Activated naive CD4-positive, alpha-beta T cell treated with anti-CD3 and anti-CD28 coated beads, Interleukin-2, amount 50 U/mL, for 72 hours (primary cell): ENCODE results near the gene NPSR1. TPM values are rescaled to one million over a fixed set of nuclear protein-coding genes. Genes with fewer than 3 reads are reported as not detected.
"Not testable (repeated sequence)": the region's sequence is repeated elsewhere in the genome, so short reads cannot be mapped to it uniquely, and the experiment has no call there.

Source experiments
- ATAC-seq, 2 donors: fragments of 150-1000 bp; cut with Tn5 transposase; 2 replicates each; pipeline ENCODE4 v1.10.0; 2021; ENCODE audit warnings: mild to moderate bottlenecking in 2 of 2, moderate library complexity in 2 of 2
- DNase-seq, 2 donors: peaks; one replicate each; pipeline ENCODE4 v3.0.0; 2021 to 2022; ENCODE audit warnings: low spot score in 2 of 2
- H3K27ac Mint-ChIP-seq, 2 donors: one replicate each; pipeline ENCODE4 v1.8.0; 2022; ENCODE audit warnings: mild to moderate bottlenecking in 2 of 2, mixed read lengths in 2 of 2
- H3K36me3 Mint-ChIP-seq, 2 donors: one replicate each; pipeline ENCODE4 v1.8.0; 2022; ENCODE audit warnings: mixed read lengths in 2 of 2
- H3K9me3 Mint-ChIP-seq, 2 donors: one replicate each; pipeline ENCODE4 v1.8.0; 2022; ENCODE audit warnings: mixed read lengths in 2 of 2
- total RNA-seq, 2 donors: library from RNA; stranded (reverse); gene quantifications; one replicate each; pipeline ENCODE4 v1.2.3, GENCODE V29; 2022

NPSR1 gene
- total RNA-seq, 2 donors from 2014 or later, result not detected

DNA sequence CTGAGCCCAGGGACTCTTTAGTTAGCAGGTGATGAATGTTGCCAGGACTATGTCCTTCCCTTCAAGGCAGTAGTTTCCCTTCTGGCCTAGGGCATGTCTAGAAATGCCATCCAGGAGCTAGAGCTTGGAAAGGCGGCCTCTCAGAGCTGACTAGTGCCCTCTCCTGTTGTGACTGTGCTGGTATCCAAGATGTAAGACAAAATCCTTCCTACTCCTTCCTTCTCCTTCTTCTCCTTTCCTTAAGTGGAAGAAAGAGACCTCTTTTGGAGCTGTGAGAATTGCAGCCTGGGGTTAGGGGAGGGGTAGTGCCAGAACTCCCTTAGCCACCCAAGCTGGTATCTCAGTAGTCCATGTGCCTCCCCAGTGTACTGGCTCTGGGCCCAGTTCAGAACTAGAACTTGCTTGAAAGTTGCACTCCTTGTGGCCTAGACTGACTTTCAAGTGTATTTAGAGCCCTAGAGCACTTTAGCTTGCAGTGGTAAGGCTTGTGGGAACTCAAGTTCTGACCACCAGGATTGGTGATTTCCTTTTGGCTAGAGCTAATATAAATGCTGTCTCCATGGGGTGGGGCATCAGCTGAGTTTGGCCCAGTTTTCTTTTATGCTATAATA, 118.8 kb downstream of the NPSR1 start:
- Mint-ChIP-seq H3K36me3 (peaks cover 0 to 3% of the 10 kb centered on the region in 2 donors), H3K9me3 (peaks cover 12% of the 10 kb centered on the region in 2 donors)
- ATAC-seq, result no peak

DNA sequence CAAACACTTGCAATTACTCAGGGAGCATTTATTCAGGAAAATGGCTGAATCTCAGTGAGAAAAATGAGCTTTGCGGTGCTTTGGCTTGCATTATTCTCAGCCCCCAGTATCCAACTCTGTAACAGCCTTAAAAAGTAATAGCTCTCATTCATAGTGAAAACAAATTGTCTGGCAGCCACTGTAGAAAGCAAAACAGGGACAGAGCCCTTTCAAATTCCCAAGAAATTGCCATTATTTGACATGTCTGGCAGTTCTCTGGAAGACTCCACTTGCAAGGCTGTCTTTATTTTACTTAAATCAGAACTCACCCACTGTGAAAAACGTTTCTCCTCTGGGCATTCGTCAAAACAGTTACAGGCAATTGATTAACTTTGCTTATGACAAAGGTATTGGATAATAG, 122.5 kb downstream of the NPSR1 start:
- H3K9me3 Mint-ChIP-seq, result peaks cover 23 to 31% of the 10 kb centered on the region in 2 donors
- no peak overlapping the region for H3K27ac Mint-ChIP-seq
- DNase-seq (no peak), ATAC-seq (no peak)
- H3K36me3 Mint-ChIP-seq, result peaks cover 6 to 23% of the 10 kb centered on the region in 2 donors

More for the DNA sequence above, 118.8 kb downstream of the NPSR1 start:
- no peak overlapping the region for H3K27ac Mint-ChIP-seq
- no peak for DNase-seq

DNA sequence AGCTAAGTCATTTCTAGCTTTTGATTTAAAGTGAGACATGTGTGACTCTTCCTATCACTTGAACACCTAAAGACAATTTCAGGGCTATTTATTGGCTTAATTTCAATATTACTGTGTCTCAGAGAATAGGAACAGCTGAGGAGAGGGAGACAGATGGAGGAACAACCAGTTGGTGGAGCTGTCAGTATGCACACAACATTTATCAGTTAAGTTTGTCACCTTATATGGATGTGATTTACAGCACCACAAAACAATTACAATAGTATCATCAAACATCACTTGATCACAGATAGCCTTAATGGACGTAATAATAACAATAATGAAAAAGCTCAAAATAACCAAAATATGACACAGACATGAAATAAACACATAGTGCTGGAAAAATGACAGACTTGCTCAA, 129.6 kb downstream of the NPSR1 start:
- Mint-ChIP-seq H3K9me3 (peaks cover 12 to 13% of the 10 kb centered on the region in 2 donors), H3K36me3 (peaks cover 6 to 14% of the 10 kb centered on the region in 2 donors), H3K27ac (no peak overlapping the region)
- ATAC-seq (no peak), DNase-seq (no peak)

DNA sequence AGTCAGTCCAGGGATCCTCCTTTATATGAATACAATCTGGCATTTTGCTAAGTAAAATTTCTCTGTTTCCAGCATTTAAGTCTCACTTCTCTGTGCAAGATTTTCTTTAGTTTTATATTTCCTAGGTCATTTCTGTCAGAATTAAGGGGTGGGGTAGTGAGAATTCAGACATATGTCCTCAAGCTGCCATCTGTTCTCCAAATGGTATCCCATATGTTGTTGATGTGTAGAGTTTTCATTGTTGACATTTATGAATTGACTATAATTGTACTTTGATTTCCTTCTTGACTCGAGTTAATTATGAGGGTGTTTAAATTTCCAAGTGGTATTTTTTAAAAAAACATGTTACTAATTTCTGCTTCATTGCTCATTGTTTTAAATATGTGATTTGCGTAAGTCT, 148.8 kb downstream of the NPSR1 start:
- H3K27ac Mint-ChIP-seq, result no peak overlapping the region

DNA sequence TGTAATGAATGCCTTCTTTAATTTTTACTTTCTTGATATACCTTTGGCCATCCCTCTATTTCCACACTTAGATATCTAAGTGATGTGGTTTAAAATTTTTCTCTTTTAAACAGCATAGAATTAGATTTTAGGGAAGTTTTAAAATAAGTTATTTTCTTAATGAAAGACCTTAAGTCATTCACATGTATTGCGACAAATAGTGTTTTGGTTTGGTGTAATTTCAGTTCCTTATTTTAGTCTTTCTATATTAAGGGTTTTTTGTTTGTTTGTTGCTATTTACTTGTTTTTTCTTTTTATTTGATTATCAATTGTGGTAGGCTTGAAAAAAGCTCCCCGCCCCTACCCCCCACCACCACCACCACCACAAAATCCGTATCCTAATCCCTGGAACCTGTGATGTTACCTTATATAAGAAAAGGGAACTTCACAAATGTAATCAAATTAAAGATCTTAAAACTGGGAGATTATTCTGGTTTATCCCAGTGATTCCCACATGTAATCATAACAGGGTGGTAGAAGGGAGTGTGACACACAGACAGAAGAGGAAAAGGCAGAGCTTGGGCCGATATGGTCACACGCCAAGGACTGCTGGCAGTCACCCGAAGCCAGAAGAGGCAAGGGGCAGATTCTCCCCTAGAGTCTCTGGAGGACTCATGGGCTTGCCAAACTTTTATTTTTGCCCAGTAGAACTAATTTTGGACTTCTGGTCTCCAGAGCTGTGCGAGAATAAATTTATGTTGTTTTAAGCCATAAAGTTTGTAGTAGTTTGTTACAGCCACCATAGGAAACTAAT, 149.7 kb downstream of the NPSR1 start:
- Mint-ChIP-seq H3K27ac (no peak overlapping the region), H3K36me3 (no peaks in the 10 kb centered on the region), H3K9me3 (no peaks in the 10 kb centered on the region)
- ATAC-seq (no peak), DNase-seq (no peak)

More for the DNA sequence above, 148.8 kb downstream of the NPSR1 start:
- no peaks in the 10 kb centered on the region for H3K36me3 Mint-ChIP-seq
- ATAC-seq (no peak), DNase-seq (no peak)
- H3K9me3 Mint-ChIP-seq, result no peaks in the 10 kb centered on the region

DNA sequence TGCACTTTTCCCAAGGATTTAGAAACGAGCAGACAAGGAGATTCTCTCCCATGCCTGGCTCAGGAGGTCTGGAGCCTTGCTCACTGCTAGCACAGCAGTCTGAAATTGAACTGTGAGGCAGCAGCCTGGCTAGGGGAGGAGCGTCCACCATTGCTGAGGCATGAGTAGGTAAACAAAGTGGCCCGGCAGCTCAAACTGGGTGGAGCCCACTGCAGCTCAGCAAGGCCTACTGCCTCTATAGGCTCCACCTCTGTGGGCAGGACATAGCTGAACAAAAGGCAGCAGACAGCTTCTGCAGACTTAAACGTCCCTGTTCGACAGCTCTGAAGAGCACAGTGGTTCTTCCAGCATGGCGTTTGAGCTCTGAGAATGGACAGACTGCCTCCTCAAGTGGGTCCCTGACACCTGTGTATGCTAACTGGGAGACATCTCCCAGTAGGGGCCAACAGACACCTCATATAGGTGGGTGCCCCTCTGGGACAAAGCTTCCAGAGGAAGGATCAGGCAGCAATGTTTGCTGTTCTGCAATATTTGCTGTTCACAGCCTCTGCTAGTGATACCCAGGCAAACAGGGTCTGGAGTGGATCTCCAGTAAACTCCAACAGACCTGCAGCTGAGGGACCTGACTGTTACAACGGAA, 156.3 kb downstream of the NPSR1 start:
- ATAC-seq, H3K27ac Mint-ChIP-seq, H3K36me3 Mint-ChIP-seq, H3K9me3 Mint-ChIP-seq, DNase-seq: not testable (repeated sequence)

DNA sequence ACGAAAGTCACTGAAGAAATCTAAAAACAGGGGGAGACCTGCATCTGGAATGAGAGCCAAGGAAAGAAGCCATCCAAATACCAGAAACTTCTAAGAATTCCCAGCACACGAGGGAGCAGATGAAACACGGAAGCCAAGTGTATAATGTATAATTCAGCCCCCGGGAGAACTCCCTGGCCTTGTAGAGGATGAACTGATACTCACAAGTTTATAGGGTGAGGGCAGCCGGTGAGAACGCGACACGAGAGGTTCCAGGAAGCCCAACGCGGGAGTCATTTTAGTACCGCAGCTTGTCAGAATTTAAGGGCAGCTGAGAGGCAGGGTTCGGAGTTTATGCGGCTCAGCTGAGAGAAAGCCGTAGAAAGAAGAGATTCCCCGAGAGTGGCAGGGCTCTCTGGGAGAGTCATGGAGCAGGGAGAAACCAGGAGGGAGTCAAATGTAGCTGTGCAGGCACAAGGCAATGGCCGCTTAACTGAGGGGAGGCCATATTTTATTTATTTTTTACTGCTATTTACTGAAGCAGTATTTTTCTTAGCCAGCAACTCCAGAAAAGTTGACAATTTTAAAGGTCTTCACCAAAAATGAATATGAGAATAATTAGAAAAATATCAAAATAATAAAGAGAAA, 164.0 kb downstream of the NPSR1 start:
- Mint-ChIP-seq H3K9me3 (no peaks in the 10 kb centered on the region), H3K27ac (no peak overlapping the region), H3K36me3 (no peaks in the 10 kb centered on the region)
- DNase-seq (no peak), ATAC-seq (no peak)

DNA sequence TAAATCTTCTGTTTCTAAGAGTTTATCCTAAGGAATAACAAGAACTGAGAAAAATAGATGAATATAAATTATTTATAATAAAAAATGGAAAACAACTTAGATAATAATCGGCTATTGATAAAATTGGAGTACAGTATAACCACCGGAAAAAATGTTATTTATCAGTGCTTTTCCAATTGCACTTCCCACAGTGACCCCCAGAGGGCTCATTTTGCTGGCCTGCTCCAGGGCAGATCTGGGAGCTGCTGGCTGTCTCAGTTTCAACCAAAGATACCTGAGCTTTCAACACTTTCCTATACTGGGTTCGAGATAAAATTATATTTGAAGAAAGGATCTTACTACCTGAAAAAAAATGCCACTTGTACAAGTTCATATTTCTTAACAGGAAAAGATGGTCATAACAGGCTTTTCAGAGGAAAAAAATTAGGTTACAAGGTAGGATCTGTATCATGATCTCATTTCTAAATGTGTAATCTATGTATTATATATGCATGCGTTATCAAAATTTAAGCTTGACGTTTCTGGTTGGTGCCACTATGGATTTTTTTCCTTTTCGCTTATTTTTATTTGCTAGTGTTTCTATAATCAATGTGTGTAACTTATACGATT, 165.7 kb downstream of the NPSR1 start:
- DNase-seq, result peak in 1 of 2 donors; percentile 62
- peak in 1 of 2 donors; percentile 60 for ATAC-seq
- H3K27ac Mint-ChIP-seq, result no peak overlapping the region
- no peaks in the 10 kb centered on the region for H3K9me3 Mint-ChIP-seq
- no peaks in the 10 kb centered on the region for H3K36me3 Mint-ChIP-seq

DNA sequence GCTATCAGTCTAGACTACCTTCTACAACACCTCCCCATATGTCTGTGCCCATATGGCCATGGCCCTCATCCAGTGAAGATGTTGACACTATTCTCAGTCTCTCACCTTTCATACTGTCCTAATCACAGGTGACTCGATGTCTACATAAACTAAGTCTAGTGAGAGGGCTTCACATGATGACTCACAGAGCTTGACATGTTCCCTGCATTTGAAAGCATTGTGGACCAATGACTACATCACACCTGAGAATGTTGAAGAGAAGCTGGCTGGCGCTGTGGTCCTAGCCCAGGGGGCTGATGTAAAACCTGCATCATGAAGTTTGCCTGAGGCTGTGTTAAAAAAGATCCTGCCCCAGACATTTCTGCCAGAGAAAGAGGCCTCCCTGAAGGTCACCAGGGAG, 167.2 kb downstream of the NPSR1 start:
- no peak for ATAC-seq
- no peaks in the 10 kb centered on the region for H3K36me3 Mint-ChIP-seq

DNA sequence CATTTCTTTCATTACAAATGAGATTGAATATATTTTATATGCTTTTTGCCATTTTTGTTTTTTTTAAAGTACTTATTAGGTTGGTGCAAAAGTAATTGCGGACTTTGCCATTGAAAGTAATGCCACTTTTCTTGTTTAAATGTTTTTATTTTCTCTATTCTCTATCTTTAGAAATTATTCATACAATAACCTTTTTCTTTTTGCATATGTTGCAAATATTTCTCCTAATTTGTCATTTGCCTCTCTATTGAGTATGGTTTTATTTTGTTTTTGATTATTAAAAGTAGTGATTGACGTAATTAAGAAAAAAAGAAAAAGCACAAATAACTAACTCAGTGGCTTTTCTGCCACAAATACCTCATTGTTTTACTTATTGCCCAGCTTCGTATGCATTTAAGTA, 172.4 kb downstream of the NPSR1 start:
- ATAC-seq, result no peak
- Mint-ChIP-seq H3K9me3 (no peaks in the 10 kb centered on the region), H3K27ac (no peak overlapping the region), H3K36me3 (no peaks in the 10 kb centered on the region)
- no peak for DNase-seq

More for the DNA sequence above, 167.2 kb downstream of the NPSR1 start:
- Mint-ChIP-seq H3K9me3 (no peaks in the 10 kb centered on the region), H3K27ac (no peak overlapping the region)
- DNase-seq, result no peak

DNA sequence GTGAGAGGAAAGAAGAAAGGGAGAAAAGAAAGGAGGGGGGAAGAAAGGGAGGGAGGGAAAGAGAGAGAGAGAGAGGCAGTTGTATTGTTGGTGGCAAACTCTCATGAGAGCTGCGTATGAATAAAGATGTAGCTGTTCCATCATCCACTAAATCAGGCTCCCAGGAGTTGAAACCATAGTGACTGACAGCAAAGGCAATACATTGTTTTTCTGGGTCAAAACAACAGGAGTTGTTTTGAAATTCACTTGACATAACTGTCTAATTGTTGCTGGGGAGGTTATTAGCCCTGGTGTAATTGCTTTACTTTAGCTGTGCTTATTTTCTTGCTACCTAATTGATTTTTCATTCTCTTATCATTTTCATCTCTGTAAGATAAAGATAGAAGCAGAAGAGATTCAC, 173.4 kb downstream of the NPSR1 start:
- Mint-ChIP-seq H3K9me3 (no peaks in the 10 kb centered on the region), H3K36me3 (no peaks in the 10 kb centered on the region), H3K27ac (no peak overlapping the region)
- ATAC-seq (no peak), DNase-seq (no peak)

DNA sequence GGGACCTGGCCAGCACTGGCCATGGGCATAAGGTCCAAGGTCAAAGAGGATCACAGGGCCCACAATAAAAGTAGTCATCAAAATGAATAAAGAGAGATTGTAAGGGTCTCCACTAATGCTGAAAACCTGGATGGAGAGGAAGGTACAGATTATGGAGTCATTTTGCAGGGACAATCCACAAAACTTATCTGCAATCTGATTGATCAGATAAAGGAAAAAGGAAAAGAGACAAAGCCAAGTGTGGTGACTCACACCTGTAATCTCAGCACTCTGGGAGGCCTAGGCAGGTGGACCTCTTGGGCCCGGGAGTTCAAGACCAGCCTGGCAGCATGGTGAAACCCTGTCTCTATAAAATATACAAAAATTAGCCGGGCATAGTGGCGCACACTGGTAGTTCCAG, 174.0 kb downstream of the NPSR1 start:
- DNase-seq (no peak), ATAC-seq (no peak)
- H3K27ac Mint-ChIP-seq, result peak overlapping the region in 1 of 2 donors; percentile 66
- no peaks in the 10 kb centered on the region for H3K36me3 Mint-ChIP-seq
- no peaks in the 10 kb centered on the region for H3K9me3 Mint-ChIP-seq

DNA sequence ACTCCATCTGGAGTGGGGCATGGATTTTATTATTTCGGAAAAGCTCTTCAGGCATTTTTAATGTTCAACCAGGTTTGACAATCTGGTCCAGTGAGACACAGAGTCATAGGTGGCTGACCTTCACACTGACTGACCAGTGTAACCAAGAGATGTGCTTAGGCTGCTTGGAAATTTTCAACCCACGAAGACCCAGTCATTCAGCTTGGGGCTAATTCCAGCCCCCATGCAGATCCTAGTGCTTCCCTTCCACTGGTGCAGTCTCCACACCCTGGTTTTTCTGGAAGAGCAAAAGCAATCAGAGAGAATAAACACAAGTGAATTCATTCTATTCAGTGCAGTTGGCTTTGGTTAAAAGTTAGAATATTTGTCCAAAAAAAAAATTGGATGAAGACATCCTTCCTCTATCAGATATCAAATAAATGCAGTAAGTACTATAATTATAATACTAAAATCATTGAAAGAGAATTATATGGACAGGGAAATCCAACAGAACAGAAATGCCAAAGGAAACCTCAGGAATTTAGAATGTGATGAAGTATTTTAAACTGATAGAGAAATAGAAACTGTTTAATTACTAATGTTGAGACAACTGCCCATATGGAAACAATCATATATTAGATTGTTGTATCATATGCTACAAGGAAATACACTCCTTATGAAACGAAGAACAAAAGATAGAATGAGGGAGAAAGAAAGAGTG, 178.0 kb downstream of the NPSR1 start:
- DNase-seq (no peak), ATAC-seq (no peak)
- no peak overlapping the region for H3K27ac Mint-ChIP-seq
- H3K36me3 Mint-ChIP-seq, result no peaks in the 10 kb centered on the region
- no peaks in the 10 kb centered on the region for H3K9me3 Mint-ChIP-seq

DNA sequence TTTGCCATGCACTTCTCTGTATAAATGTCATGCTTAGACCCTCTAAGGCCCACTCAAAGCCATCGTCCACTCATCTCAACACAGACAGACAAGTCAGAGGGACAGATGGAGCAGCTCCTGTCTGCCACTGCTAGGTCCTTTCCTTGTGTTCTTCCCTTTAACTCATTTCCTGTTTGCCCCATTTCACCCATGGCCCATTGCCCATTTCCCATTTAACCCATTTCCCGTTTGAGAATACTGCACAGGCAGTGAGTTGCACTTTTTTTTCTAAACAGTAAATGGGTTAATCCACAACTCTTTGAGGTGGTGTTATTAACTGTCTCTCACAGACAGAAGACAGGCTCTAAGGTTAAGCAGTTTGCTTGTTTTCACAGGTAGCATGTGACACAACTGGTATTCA, 179.3 kb downstream of the NPSR1 start:
- Mint-ChIP-seq H3K36me3 (no peaks in the 10 kb centered on the region), H3K27ac (no peak overlapping the region), H3K9me3 (no peaks in the 10 kb centered on the region)
- ATAC-seq (no peak), DNase-seq (no peak)

DNA sequence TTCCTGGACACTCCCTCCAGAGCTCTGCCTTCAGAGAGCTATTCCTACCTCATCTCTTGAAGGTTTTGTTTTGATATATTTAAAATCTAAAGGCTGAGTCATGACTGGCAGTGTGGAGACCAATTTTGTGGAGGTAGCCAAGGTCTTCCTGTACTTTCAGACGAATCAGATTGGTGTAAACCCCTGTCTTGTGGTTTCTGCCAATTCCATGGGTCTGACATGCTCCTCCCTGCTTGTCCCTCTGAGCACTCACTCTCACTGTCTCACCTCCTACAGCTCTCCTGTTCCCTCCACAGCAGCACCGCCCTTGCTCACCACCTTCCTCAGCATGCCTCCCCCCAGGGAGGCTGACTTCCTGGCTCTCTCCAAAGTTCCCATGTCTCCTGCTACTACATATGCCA, 179.8 kb downstream of the NPSR1 start:
- ATAC-seq (no peak), DNase-seq (no peak)
- Mint-ChIP-seq H3K9me3 (no peaks in the 10 kb centered on the region), H3K27ac (peak overlapping the region in 1 of 2 donors; percentile 27), H3K36me3 (no peaks in the 10 kb centered on the region)

DNA sequence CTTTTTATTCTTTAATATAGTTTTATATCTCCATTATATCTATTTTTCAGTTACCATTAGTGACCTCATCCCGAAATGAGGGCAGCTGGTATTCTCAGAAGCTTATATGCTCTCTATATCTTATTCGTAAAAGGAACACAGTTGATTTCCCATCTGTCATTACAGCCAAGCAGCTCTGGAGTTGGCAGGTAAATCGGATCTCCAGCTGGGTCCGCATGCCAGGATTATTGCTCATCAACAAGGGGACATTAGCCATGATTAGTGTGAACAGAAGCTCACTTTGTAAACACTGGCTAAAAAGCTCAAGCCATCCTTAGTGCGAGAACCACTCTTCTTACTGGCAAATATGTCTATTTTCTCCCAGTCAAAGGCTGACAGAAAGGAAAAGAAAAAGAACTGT, 180.3 kb downstream of the NPSR1 start:
- ATAC-seq, result no peak
- DNase-seq, result no peak
- Mint-ChIP-seq H3K9me3 (no peaks in the 10 kb centered on the region), H3K27ac (no peak overlapping the region), H3K36me3 (no peaks in the 10 kb centered on the region)
